PC-9 (cell line): ENCODE data around the gene LEPR. TPM values are rescaled to one million over a fixed set of nuclear protein-coding genes. Genes with fewer than 3 reads are reported as not detected.

Experiments
- BruUV-seq: library from RNA; stranded (reverse); fragments of 400-500 nt; replicated peaks from 2 replicates; lab custom pipeline; 2021; lab: Mats Ljungman, UMichigan
- CTCF ChIA-PET: fragments of 300-600 bp; sonication (Branson Sonifier 250); formaldehyde crosslinking; loops from one replicate; lab custom pipeline; 2022; ENCODE audit warnings: antibody characterized with exemption; lab: Charles Lee
- POLR2A ChIA-PET: fragments of 300-600 bp; sonication (Branson Sonifier 250); formaldehyde crosslinking; loops from one replicate; lab custom pipeline; 2022; ENCODE audit warnings: antibody characterized with exemption; ENCODE audit not compliant: unreplicated experiment; lab: Charles Lee
- DNase-seq, 2 experiments: peaks; one replicate each; pipeline versions ENCODE4 v3.0.0 to v3.0.0-alpha.2; 2015 to 2022; ENCODE audit warnings: mixed read lengths in 1 of 2
- H2AFZ ChIP-seq: fragments of 200-600 bp; sonication (generic); 2 replicates; pipeline ENCODE4 v1.8.1; 2017; ENCODE audit warnings: antibody characterized with exemption
- H3F3A ChIP-seq: fragments of 200-600 bp; sonication (generic); 2 replicates; pipeline ENCODE4 v1.8.1; 2017; ENCODE audit warnings: antibody characterized with exemption, mild to moderate bottlenecking, low read depth; ENCODE audit not compliant: insufficient read depth
- H3K27ac ChIP-seq: fragments of 200-600 bp; sonication (generic); 2 replicates; pipeline ENCODE4 v1.6.1; 2016; ENCODE audit warnings: mixed run types
- H3K27me3 ChIP-seq: fragments of 200-600 bp; sonication (generic); 2 replicates; pipeline ENCODE4 v1.6.1; 2016; ENCODE audit warnings: low read depth, mixed run types; ENCODE audit not compliant: insufficient read depth
- H3K36me3 ChIP-seq: fragments of 200-600 bp; sonication (generic); 2 replicates; pipeline ENCODE4 v1.6.1; 2016; ENCODE audit warnings: low read depth, mixed run types
- H3K4me1 ChIP-seq: fragments of 200-600 bp; sonication (generic); replicated peaks from 2 replicates; pipeline ENCODE4 v1.6.1; 2016; ENCODE audit warnings: mixed run types; ENCODE audit not compliant: insufficient read depth
- H3K4me2 ChIP-seq: fragments of 200-600 bp; sonication (generic); 2 replicates; pipeline ENCODE4 v1.6.1; 2017; ENCODE audit warnings: mixed run types
- H3K4me3 ChIP-seq: fragments of 200-600 bp; sonication (generic); 2 replicates; pipeline ENCODE4 v1.6.1; 2016; ENCODE audit warnings: mixed run types
- H3K79me2 ChIP-seq: fragments of 200-600 bp; sonication (generic); 2 replicates; pipeline ENCODE4 v1.6.1; 2017; ENCODE audit warnings: low read depth, mixed run types
- H3K9me2 ChIP-seq: fragments of 200-600 bp; sonication (generic); 2 replicates; pipeline ENCODE4 v1.8.1; 2017; ENCODE audit warnings: mild to moderate bottlenecking; ENCODE audit not compliant: insufficient read depth
- H3K9me3 ChIP-seq: fragments of 200-600 bp; sonication (generic); 2 replicates; pipeline ENCODE4 v1.8.1; 2016; ENCODE audit warnings: low read depth; ENCODE audit not compliant: insufficient read depth
- H4K20me1 ChIP-seq: fragments of 200-600 bp; sonication (generic); 2 replicates; pipeline ENCODE4 v1.8.1; 2017; ENCODE audit not compliant: insufficient read depth
- EZH2 ChIP-seq: fragments of 200-600 bp; sonication (generic); IDR thresholded peaks from 2 replicates; pipeline ENCODE4 v1.8.0; 2017; ENCODE audit warnings: antibody characterized with exemption, low read depth
- intact Hi-C: fragments of 100-400 bp; cut with micrococcal nuclease; formaldehyde crosslinking; loops from one replicate; pipeline ENCODE4 v1.10.0; 2022; ENCODE audit not compliant: unreplicated experiment
- total RNA-seq: library from RNA; stranded (reverse); gene quantifications from 2 replicates; pipeline ENCODE4 v1.2.3, GENCODE V29; 2021
- TF ChIP-seq, protein P1 (sequence below): fragments of 200-600 bp; sonication (generic); conservative IDR thresholded peaks from 2 replicates; pipeline ENCODE4 v1.6.1; 2017; ENCODE audit warnings: mixed run types, antibody characterized with exemption, mild to moderate bottlenecking, moderate library complexity

LEPR gene
- total RNA-seq, 1 experiment from 2014 or later: 34.8 TPM

DNA sequence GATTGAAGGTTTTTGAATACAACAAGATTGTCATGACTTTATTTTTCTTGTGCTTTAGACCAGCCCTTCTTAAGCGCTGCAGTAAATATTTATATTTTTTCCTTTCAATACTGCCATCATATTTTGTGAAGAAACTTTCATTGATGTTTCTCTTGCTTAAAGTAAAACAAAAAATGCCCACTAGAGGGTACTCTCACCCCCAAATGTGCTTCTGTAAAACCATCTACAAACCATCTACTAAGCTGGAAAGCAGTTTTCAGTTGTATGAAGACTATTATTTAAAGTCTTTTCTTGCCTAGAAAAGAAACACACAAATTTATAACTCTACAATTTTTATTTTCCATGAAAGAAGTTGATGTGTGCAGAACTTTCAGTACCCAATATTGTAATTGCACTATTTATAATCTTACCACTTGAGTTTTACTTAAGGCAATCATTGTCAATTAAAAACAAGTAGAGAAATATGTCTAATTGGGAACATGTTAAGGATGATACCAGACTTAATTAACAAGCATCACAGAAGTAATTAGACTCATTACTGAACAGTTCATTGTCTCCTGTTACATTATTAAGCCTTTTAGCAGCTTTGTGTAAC lies 10.7 kb downstream of the LEPR start:
- peaks cover 22% of the 10 kb centered on the region for H3K4me1 ChIP-seq
- no peaks in the 10 kb centered on the region for H4K20me1 ChIP-seq
- no peak overlapping the region for H3K4me3 ChIP-seq
- no peak overlapping the region for H2AFZ ChIP-seq
- no peaks in the 10 kb centered on the region for H3K9me3 ChIP-seq
- TF ChIP-seq EZH2: no peak
- TF ChIP-seq, protein P1, sequence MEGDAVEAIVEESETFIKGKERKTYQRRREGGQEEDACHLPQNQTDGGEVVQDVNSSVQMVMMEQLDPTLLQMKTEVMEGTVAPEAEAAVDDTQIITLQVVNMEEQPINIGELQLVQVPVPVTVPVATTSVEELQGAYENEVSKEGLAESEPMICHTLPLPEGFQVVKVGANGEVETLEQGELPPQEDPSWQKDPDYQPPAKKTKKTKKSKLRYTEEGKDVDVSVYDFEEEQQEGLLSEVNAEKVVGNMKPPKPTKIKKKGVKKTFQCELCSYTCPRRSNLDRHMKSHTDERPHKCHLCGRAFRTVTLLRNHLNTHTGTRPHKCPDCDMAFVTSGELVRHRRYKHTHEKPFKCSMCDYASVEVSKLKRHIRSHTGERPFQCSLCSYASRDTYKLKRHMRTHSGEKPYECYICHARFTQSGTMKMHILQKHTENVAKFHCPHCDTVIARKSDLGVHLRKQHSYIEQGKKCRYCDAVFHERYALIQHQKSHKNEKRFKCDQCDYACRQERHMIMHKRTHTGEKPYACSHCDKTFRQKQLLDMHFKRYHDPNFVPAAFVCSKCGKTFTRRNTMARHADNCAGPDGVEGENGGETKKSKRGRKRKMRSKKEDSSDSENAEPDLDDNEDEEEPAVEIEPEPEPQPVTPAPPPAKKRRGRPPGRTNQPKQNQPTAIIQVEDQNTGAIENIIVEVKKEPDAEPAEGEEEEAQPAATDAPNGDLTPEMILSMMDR: peak; percentile 70
- no TSS peak for BruUV-seq
- peaks cover 18% of the 10 kb centered on the region; the same call in 1 of the 2 replicates for H3F3A ChIP-seq
- intact Hi-C loops: loop anchor here (1.0 kb wide), 1 partner anchor 256 kb away; no protein-coding TSS in a partner anchor
- CTCF ChIA-PET: interaction anchor here (0.5 to 1.6 kb wide), 4 partner anchors 11 to 38 kb away, joined by 4 to 7 read pairs (median 6); no protein-coding TSS in a partner anchor
- no peak overlapping the region for H3K4me2 ChIP-seq
- peaks cover 32% of the 10 kb centered on the region for H3K36me3 ChIP-seq
- H3K9me2 ChIP-seq: no peaks in the 10 kb centered on the region
- no peak overlapping the region for H3K27ac ChIP-seq
- peaks cover 9% of the 10 kb centered on the region; the same call in 1 of the 2 replicates for H3K79me2 ChIP-seq
- POLR2A ChIA-PET: no interaction called here
- DNase-seq: no peak
- H3K27me3 ChIP-seq: no peaks in the 10 kb centered on the region

GRCh38 chr1:65432918-65433317 lies 12.4 kb downstream of the LEPR start:
- no peak overlapping the region for H2AFZ ChIP-seq
- H3F3A ChIP-seq: peaks cover 18% of the 10 kb centered on the region; the same call in 1 of the 2 replicates
- no peak overlapping the region for H3K4me2 ChIP-seq
- POLR2A ChIA-PET: no interaction called here
- H3K4me3 ChIP-seq: no peak overlapping the region
- H3K27me3 ChIP-seq: no peaks in the 10 kb centered on the region
- no peaks in the 10 kb centered on the region for H3K9me3 ChIP-seq
- intact Hi-C loops: no loop called here
- H3K27ac ChIP-seq: no peak overlapping the region
- TF ChIP-seq EZH2: no peak
- TF ChIP-seq, protein P1: no peak
- DNase-seq: no peak
- H3K79me2 ChIP-seq: no peaks in the 10 kb centered on the region
- peaks cover 18% of the 10 kb centered on the region for H3K4me1 ChIP-seq
- no peaks in the 10 kb centered on the region for H3K9me2 ChIP-seq
- peaks cover 20% of the 10 kb centered on the region for H3K36me3 ChIP-seq
- CTCF ChIA-PET: no interaction called here
- no TSS peak for BruUV-seq
- no peaks in the 10 kb centered on the region for H4K20me1 ChIP-seq

DNA sequence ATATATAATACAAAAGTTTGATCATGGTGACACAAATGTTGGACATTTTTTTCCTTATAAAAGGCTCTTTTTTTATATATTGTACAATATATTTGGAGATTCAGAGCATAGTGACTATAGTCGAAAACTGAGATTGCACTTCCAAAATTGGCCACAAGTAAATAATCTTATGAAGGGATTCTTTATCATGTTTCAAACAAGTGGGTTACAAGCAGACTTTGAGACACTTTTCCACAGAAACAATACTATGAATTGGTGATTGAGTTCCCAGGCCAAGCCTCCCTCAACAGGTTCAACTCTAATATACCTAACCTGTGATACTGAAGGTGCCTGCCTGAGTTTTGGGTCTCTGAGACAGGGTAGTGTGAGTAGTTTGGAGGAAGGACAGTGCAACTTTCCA lies 13.8 kb downstream of the LEPR start:
- CTCF ChIA-PET: interaction anchor here (0.6 kb wide), 1 partner anchor 24 kb away, joined by 3 read pairs; no protein-coding TSS in a partner anchor
- no TSS peak for BruUV-seq
- intact Hi-C loops: loop anchor here (1.0 to 2.0 kb wide), 2 partner anchors 9 to 13 kb away; partner anchors contain the start of genes LEPR and LEPROT

More for the DNA sequence above, 13.8 kb downstream of the LEPR start:
- H3K4me2 ChIP-seq: no peak overlapping the region
- no peak overlapping the region for H3K4me3 ChIP-seq
- TF ChIP-seq EZH2: no peak
- TF ChIP-seq, protein P1: peak; percentile 23; the same call in 1 of the 2 replicates
- no peaks in the 10 kb centered on the region for H3K27me3 ChIP-seq
- no peaks in the 10 kb centered on the region for H3K9me3 ChIP-seq
- H3F3A ChIP-seq: peaks cover 14% of the 10 kb centered on the region; the same call in 1 of the 2 replicates
- H3K36me3 ChIP-seq: peaks cover 20% of the 10 kb centered on the region
- H3K9me2 ChIP-seq: no peaks in the 10 kb centered on the region
- POLR2A ChIA-PET: interaction anchor here (0.6 to 0.7 kb wide), 3 partner anchors 10 to 844 kb away, joined by 6 to 7 read pairs (median 7); no protein-coding TSS in a partner anchor
- H3K79me2 ChIP-seq: no peaks in the 10 kb centered on the region
- H3K4me1 ChIP-seq: peaks cover 15% of the 10 kb centered on the region
- H2AFZ ChIP-seq: no peak overlapping the region
- no peak for DNase-seq
- no peak overlapping the region for H3K27ac ChIP-seq
- no peaks in the 10 kb centered on the region for H4K20me1 ChIP-seq
